GM19463 (cell line): Measurements from ENCODE around the gene IQCH.
"Not testable (repeated sequence)": the region's sequence is repeated elsewhere in the genome, so short reads cannot be mapped to it uniquely, and the experiment has no call there.

ENCODE experiments used
- ATAC-seq: cut with Tn5 transposase; IDR thresholded peaks from one replicate; pipeline ENCODE4 v1.9.1; 2021; ENCODE audit warnings: mild to moderate bottlenecking, moderate library complexity; ENCODE audit not compliant: unreplicated experiment

The IQCH gene

DNA sequence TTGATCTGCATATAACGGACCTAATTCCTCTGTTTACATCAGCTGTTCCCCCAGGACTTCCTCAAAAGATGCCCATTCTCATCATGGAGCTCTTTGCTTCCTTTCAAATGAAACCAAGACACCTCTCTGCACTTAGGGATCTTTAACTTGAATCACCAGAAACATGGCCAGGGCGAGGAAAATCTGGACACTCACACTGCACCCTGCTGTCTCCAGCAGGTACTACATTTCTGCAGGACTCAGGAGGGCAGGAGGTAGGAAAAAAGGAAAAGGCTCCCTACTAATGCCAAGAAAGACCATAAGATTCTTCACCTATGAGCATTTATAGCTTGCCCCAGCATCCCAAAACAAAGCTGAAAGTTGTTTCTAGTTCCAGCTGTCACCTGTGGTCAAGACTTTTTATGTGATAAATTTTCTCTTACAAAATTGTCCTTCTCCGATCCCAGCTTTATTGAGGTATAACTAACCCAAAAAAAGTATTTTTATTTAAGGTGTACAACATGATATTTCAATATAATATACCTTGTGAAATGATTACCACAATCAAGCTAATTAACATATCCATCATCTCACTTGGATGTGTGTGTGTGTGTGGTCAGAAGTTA lies 179.0 kb downstream of the IQCH start:
- ATAC-seq, result no peak

DNA sequence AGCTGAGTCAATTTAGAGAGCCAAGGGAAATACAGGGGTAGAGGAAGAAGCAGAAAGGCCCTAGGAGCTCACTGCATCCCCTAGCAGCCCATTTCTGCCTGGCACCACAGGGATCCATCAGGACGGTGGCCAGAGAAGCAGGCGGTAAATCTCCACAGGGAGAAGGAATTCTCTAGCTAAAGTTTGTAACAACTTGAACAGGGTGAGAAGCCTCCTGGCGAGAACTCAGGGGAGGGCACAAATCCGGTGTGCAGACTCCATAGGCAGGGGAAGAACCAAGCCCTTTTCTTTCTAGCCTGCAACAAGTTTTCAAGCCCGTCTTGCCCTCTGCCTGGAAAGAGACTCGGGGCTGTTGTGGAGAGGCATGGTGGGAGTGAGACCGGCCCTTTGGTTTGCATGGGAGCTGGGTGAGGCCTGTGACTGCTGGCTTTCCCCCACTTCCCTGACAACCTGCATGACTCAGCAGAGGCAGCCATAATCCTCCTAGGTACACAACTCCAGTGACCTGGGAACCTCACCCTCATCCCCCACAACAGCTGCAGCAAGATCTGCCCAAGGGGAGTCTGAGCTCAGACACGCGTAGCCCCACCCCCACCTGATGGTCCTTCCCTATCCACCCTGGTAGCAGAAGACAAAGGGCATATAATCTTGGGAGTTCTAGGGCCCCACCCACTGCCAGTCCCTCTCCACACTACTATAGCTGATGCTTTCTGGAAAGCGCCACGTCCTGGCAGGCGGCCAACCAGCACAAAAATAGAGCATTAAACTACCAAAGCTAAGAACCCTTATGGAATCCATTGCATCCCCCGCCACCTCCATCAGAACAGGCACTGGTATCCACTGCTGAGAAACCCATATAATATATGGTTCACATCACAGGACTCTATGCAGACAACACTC lies 182.0 kb downstream of the IQCH start:
- not testable (repeated sequence) for ATAC-seq

DNA sequence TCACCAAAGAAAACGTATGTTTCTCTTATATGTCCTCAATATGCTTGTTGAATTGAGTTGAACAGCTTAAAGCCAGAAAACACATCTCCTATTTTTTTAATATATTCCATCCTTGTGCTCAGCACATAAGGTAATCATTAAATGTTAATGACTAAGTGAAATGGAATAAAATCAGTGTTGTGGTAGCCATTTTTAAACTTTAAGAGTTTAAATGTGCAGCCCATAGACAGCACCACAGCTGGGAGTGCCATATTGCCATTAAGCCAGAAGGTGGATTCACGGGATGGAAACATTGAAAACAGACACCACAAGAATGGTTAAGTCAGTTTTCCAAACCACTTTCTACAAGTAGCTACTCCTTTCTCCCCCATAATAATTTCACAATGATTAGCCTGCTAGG lies 189.5 kb downstream of the IQCH start:
- ATAC-seq, result no peak

DNA sequence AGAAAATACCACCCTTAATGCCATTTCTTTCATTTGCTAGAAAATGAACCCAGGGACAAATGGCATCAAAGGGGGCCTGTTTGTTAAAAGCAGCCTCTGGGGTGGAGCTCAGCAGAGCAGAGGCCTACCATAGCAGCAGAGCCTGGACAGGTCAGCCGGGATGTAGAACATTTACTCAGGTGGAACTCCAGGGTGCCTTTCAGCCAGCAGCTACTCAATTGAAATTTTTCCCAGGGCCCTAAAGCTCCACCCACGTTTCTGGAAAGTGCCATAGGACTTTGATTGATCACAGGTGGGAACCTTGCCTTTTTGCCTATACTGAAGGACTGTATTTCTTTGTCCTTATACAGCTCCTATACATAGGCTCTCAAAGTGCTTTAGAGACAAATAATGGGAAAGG lies 191.9 kb downstream of the IQCH start:
- ATAC-seq, result no peak

- not testable (repeated sequence) for ATAC-seq
Observed at GRCh38 chr15:67448372-67448771, 193.8 kb downstream of the IQCH start.

- not testable (repeated sequence) for ATAC-seq
Observed at GRCh38 chr15:67453703-67454102, 199.1 kb downstream of the IQCH start.

- peak; percentile 56 for ATAC-seq
Observed at GRCh38 chr15:67456677-67457529, 202.3 kb downstream of the IQCH start.

GRCh38 chr15:67458331-67459029 lies 203.9 kb downstream of the IQCH start:
- no peak for ATAC-seq

- no peak for ATAC-seq
Observed at GRCh38 chr15:67460521-67460920, 205.9 kb downstream of the IQCH start.

DNA sequence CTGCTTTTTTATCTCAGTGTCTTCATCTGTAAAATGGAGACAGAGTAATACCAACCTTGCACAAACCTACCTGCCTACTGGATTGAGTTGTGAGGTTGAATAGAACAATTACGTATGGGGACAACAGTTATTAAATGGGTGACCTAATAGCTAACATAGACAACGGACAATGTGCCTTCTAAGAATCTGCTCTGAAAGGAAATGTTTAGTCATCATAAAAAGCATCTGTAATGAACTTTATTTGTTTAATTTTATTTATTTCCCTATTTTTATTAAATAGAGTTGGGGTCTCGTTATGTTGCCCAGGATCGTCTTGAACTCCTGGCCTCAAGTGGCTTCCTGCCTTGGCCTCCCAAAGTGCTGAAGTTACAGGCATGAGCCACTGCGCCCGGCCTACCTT lies 207.1 kb downstream of the IQCH start:
- no peak for ATAC-seq

GRCh38 chr15:67462875-67463274 lies 208.3 kb downstream of the IQCH start:
- ATAC-seq, result no peak

DNA sequence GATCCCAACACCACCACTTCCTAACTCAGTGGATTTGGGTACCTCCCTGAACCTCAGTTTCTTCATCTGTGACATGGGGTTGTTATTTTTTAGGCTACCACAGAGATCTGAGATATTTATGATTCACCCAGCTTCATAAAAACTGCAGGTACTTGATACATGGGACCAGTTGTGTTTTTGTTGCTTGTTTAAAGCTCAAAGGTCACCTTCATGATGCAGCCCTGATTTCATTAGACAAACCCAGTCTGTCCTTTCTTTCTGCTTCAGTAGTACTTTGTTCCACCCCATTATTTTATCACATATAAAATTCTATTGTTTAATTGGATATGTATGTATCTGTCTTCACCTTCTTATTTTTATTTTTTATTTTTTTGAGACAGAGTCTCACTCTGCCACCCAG lies 208.9 kb downstream of the IQCH start:
- ATAC-seq, result no peak

GRCh38 chr15:67465196-67465952 lies 210.8 kb downstream of the IQCH start:
- ATAC-seq, result no peak

GRCh38 chr15:67468416-67468815 lies 213.8 kb downstream of the IQCH start:
- ATAC-seq, result no peak

GRCh38 chr15:67469680-67470079 lies 215.1 kb downstream of the IQCH start:
- no peak for ATAC-seq

DNA sequence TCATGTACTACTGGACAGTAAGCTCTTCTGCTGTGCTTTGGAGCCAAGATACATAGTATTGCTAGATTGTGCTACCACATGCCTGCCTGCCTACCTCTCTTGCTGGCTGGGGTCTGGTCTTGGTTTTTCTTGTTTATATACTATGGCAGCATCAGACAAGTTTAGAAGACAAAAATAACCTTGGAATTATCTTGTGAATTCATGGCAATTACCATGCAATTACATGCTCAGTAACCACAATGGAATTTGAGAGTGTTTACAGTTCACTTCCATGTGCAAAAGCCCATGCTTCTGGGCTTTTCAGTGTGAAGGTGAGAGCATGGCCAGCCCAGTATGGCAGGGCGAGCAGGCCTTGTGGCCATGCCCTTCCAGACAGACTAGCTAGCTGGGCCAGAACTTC lies 218.4 kb downstream of the IQCH start:
- no peak for ATAC-seq

DNA sequence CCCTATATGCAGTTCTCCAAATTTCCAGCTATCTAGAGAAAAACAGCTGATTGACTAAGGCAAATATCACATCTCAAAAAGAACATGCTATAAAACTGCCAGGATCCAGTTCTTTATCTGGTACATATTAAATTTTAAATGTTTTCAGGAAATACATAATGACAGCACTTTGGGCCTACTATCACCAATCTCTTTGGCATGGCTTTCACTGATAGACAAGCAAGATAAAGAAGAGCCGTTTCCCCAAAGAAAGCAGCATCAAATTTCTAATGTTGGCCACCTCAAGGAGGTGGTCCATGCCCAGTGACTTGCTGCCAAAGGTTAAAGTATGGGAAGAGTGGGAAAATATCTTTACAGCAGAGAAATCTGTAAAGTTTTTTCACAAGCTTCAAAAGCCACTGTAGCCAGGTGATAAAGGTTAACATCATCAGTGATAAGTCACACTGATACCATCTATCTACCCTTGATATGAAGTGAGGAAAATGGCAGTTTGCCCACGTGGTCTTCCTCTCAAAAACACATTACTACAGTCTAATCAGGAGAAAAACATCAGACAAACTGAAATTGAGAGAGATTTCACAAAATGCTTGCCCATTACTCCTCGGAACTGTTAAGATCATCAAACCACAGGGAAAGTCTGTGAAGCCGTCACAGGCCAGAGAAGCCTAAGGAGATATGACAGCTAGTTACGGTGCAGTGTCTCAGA lies 220.0 kb downstream of the IQCH start:
- no peak for ATAC-seq

- no peak for ATAC-seq
Observed at GRCh38 chr15:67479781-67480505, 225.4 kb downstream of the IQCH start.

DNA sequence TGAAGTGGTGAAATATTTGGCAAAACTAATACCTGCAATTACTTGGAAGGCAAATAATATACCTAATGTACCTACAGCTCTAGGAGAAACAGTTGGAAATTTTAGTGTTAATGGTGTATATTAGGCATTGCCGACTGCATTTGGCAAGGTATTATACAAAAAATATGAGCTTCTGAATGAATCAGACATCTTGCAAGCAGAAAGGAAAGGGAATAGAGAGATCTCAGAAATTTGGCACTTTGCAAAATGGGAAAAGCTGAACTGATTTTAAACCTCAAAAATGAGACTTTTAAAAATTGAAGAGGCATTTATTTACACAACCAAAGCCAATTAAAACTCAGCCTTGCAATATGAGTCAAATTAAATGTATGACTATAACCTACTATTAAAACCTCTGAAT lies 226.2 kb downstream of the IQCH start:
- no peak for ATAC-seq
